Embryonic facial prominence (tissue), 1 donor: ENCODE data around the gene VPS45.
"Not testable (repeated sequence)": the region's sequence is repeated elsewhere in the genome, so short reads cannot be mapped to it uniquely, and the experiment has no call there.

Source experiments
- DNase-seq: peaks from one replicate; pipeline ENCODE4 v3.0.0-alpha.2; 2016; ENCODE audit errors: extremely low spot score

Gene VPS45

GRCh38 chr1:150132372-150132771 lies 64.8 kb downstream of the VPS45 start:
- no peak for DNase-seq

- no peak for DNase-seq
Measured at GRCh38 chr1:150134537-150134936, 67.0 kb downstream of the VPS45 start.

- DNase-seq, result not testable (repeated sequence)
Measured at GRCh38 chr1:150135400-150135799, 67.8 kb downstream of the VPS45 start.

- no peak for DNase-seq
Measured at GRCh38 chr1:150138044-150138443, 70.5 kb downstream of the VPS45 start.

- DNase-seq, result no peak
Measured at GRCh38 chr1:150141452-150141851, 73.9 kb downstream of the VPS45 start.

GRCh38 chr1:150142083-150142482 lies 74.5 kb downstream of the VPS45 start:
- no peak for DNase-seq

- DNase-seq, result no peak
Measured at GRCh38 chr1:150144606-150145005, 77.0 kb downstream of the VPS45 start.

- DNase-seq, result not testable (repeated sequence)
Measured at GRCh38 chr1:150146016-150146415, 78.4 kb downstream of the VPS45 start.

- DNase-seq, result no peak
Measured at GRCh38 chr1:150146849-150147542, 79.4 kb downstream of the VPS45 start.

GRCh38 chr1:150148837-150149270 lies 81.3 kb downstream of the VPS45 start:
- DNase-seq, result no peak

- peak; percentile 84 for DNase-seq
Measured at GRCh38 chr1:150149271-150150132, 81.9 kb downstream of the VPS45 start, which contains the start of gene PLEKHO1. Gene PLEKHO1 (plus strand): TSS chr1:150149916. CDS start chr1:150150258, 342 bp downstream.

- no peak for DNase-seq
Measured at GRCh38 chr1:150150133-150151021, 82.8 kb downstream of the VPS45 start.

GRCh38 chr1:150151291-150152181 lies 84.0 kb downstream of the VPS45 start:
- no peak for DNase-seq

GRCh38 chr1:150152182-150152536 lies 84.6 kb downstream of the VPS45 start:
- no peak for DNase-seq

- no peak for DNase-seq
Measured at GRCh38 chr1:150152772-150153456, 85.3 kb downstream of the VPS45 start.

GRCh38 chr1:150154143-150154542 lies 86.6 kb downstream of the VPS45 start:
- DNase-seq, result no peak

GRCh38 chr1:150155413-150156071 lies 88.0 kb downstream of the VPS45 start:
- DNase-seq, result no peak

- no peak for DNase-seq
Measured at GRCh38 chr1:150156868-150157603, 89.5 kb downstream of the VPS45 start.

- no peak for DNase-seq
Measured at GRCh38 chr1:150159550-150159949, 92.0 kb downstream of the VPS45 start.
